IMR-90 (cell line): Measurements from ENCODE around the gene PTH1R.
A peak's percentile ranks its signal among the peaks of the same experiment; 100 is the strongest.

ENCODE experiments used
- CEBPB ChIP-seq: IDR thresholded peaks from 2 replicates; pipeline ENCODE4 v1.6.1; 2012; ENCODE audit warnings: low read depth, low read length, improper control_type of control experiment
- CHD1 ChIP-seq: IDR thresholded peaks from 2 replicates; pipeline ENCODE4 v1.6.1; 2012; ENCODE audit warnings: low read depth, low read length, improper control_type of control experiment
- FOS ChIP-seq: fragments of 150-350 bp; IDR thresholded peaks from 2 replicates; pipeline ENCODE4 v1.6.1; 2016; ENCODE audit warnings: low read depth, low read length
- MAFK ChIP-seq: IDR thresholded peaks from 2 replicates; pipeline ENCODE4 v1.6.1; 2012; ENCODE audit warnings: low read depth, low read length, improper control_type of control experiment
- MAZ ChIP-seq: IDR thresholded peaks from 2 replicates; pipeline ENCODE4 v1.6.1; 2012; ENCODE audit warnings: low read depth, mild to moderate bottlenecking, low read length, improper control_type of control experiment, moderate library complexity, borderline replicate concordance
- NFE2L2 ChIP-seq: fragments of 150-350 bp; IDR thresholded peaks from 2 replicates; pipeline ENCODE4 v1.6.1; 2016; ENCODE audit warnings: low read depth, mild to moderate bottlenecking, low read length
- POLR2A ChIP-seq: IDR thresholded peaks from 2 replicates; pipeline ENCODE4 v1.6.1; 2012; ENCODE audit warnings: mild to moderate bottlenecking, low read depth, low read length
- RAD21 ChIP-seq: IDR thresholded peaks from 2 replicates; pipeline ENCODE4 v1.6.1; 2012; ENCODE audit warnings: low read length, improper control_type of control experiment
- RCOR1 ChIP-seq: IDR thresholded peaks from 2 replicates; pipeline ENCODE4 v1.6.1; 2012; ENCODE audit warnings: mild to moderate bottlenecking, low read length, improper control_type of control experiment; ENCODE audit not compliant: insufficient replicate concordance
- RFX5 ChIP-seq: IDR thresholded peaks from 2 replicates; pipeline ENCODE4 v1.8.0; 2012; ENCODE audit warnings: low read depth, mild to moderate bottlenecking, low read length, moderate library complexity
- SMC3 ChIP-seq: fragments of 150-350 bp; IDR thresholded peaks from 2 replicates; pipeline ENCODE4 v1.6.1; 2016; ENCODE audit warnings: low read depth, mild to moderate bottlenecking, antibody characterized with exemption, low read length, moderate library complexity
- TF ChIP-seq, protein P1 (sequence below): conservative IDR thresholded peaks from 2 replicates; pipeline ENCODE4 v1.5.1; 2012; ENCODE audit warnings: mild to moderate bottlenecking, low read depth, low read length, improper control_type of control experiment
- TF ChIP-seq, protein P2 (sequence below): fragments of 150-350 bp; IDR thresholded peaks from 2 replicates; pipeline ENCODE4 v1.6.1; 2016; ENCODE audit warnings: low read depth, mild to moderate bottlenecking, low read length, moderate library complexity, borderline replicate concordance
- TF ChIP-seq, protein P3 (sequence below): fragments of 150-350 bp; IDR thresholded peaks from 2 replicates; pipeline ENCODE4 v1.6.1; 2017; ENCODE audit warnings: mild to moderate bottlenecking, antibody characterized with exemption, low read length, low read depth

- no peak for TF ChIP-seq RFX5
- TF ChIP-seq, protein P1, sequence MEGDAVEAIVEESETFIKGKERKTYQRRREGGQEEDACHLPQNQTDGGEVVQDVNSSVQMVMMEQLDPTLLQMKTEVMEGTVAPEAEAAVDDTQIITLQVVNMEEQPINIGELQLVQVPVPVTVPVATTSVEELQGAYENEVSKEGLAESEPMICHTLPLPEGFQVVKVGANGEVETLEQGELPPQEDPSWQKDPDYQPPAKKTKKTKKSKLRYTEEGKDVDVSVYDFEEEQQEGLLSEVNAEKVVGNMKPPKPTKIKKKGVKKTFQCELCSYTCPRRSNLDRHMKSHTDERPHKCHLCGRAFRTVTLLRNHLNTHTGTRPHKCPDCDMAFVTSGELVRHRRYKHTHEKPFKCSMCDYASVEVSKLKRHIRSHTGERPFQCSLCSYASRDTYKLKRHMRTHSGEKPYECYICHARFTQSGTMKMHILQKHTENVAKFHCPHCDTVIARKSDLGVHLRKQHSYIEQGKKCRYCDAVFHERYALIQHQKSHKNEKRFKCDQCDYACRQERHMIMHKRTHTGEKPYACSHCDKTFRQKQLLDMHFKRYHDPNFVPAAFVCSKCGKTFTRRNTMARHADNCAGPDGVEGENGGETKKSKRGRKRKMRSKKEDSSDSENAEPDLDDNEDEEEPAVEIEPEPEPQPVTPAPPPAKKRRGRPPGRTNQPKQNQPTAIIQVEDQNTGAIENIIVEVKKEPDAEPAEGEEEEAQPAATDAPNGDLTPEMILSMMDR: peak; percentile 60
- TF ChIP-seq POLR2A: no peak
- TF ChIP-seq RAD21: peak; percentile 75
- TF ChIP-seq FOS: no peak
- peak; percentile 56 for TF ChIP-seq SMC3
- TF ChIP-seq RCOR1: no peak
- TF ChIP-seq MAZ: no peak
- no peak for TF ChIP-seq CHD1
- TF ChIP-seq MAFK: no peak
- TF ChIP-seq NFE2L2: no peak
- no peak for TF ChIP-seq CEBPB
- TF ChIP-seq, protein P2, sequence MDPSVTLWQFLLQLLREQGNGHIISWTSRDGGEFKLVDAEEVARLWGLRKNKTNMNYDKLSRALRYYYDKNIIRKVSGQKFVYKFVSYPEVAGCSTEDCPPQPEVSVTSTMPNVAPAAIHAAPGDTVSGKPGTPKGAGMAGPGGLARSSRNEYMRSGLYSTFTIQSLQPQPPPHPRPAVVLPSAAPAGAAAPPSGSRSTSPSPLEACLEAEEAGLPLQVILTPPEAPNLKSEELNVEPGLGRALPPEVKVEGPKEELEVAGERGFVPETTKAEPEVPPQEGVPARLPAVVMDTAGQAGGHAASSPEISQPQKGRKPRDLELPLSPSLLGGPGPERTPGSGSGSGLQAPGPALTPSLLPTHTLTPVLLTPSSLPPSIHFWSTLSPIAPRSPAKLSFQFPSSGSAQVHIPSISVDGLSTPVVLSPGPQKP: no peak
- TF ChIP-seq, protein P3, sequence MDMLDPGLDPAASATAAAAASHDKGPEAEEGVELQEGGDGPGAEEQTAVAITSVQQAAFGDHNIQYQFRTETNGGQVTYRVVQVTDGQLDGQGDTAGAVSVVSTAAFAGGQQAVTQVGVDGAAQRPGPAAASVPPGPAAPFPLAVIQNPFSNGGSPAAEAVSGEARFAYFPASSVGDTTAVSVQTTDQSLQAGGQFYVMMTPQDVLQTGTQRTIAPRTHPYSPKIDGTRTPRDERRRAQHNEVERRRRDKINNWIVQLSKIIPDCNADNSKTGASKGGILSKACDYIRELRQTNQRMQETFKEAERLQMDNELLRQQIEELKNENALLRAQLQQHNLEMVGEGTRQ: no peak
Measured at GRCh38 chr3:46923559-46924350, 46.2 kb downstream of the PTH1R start.
